ENCODE data around the gene ZNF683. TPM values are rescaled to one million over a fixed set of nuclear protein-coding genes. Genes with fewer than 3 reads are reported as not detected.
A peak's percentile ranks its signal among the peaks of the same experiment; 100 is the strongest.
"Not testable (repeated sequence)": the region's sequence is repeated elsewhere in the genome, so short reads cannot be mapped to it uniquely, and the experiment has no call there.

The ZNF683 gene
- total and polyA plus RNA-seq, 2 experiments from 2014 or later: not detected

DNA sequence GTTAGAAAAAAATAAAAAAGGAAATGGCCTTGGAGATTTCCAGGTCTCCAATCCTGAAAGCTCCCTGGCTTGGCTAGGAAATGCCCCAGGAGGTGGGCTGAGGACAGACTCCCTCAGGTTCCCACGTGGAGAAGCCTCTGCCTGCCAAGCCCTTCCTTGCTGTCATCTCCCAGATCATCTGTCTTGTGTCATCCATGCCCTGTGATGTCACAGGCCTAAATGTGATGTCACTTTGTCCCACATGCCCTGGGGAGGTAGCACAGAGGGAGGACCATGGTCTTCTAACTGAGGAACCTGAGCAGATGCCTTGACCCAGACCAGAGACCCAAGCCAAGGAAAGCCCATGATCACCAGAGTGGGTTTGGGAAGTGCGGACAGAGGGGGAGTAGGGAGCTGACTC lies 1.8 kb upstream of the ZNF683 start:
- not testable (repeated sequence) for H3K4me2 ChIP-seq, H3K27ac Mint-ChIP-seq
- H2AFZ ChIP-seq: peak overlapping the region; percentile 92; the same call in 1 of the 2 replicates

DNA sequence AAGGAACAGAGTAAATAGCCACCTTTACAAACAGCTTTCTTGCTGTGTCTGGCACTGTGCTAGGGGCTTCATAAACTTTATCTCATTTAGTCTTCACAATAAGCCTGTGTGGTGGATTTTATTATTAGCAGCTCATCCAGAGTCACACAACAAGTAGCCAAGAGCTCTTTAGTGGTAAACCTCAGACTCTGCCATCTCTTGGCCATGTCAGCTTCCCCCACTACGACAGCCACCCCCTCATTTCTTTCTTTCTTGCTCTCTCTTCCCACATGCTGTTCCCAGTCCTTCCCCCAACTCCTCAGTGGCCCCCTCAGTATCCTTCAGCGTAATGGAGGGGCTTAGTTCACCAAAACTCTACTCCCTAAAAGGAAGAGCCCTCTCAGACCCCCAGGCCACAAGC lies 1.2 kb upstream of the ZNF683 start:
- Histone ChIP-seq H3K4me3 (no peak overlapping the region), H3F3A (replicated peaks; ENCODE audit: low read depth) (no peaks in the 10 kb centered on the region), H3K9me2 (ENCODE audit: insufficient read depth) (no peaks in the 10 kb centered on the region), H2AFZ (peak overlapping the region; percentile 92; the same call in 1 of the 2 replicates), H3K36me3 (ENCODE audit: insufficient read depth) (no peaks in the 10 kb centered on the region), H4K20me1 (replicated peaks; ENCODE audit: insufficient read depth) (no peaks in the 10 kb centered on the region), H3K4me2 (no peak overlapping the region), H3K79me2 (replicated peaks; ENCODE audit: insufficient read depth) (no peaks in the 10 kb centered on the region), H3K27ac (ENCODE audit: low read depth) (no peak overlapping the region), H3K27me3 (ENCODE audit: insufficient read depth) (no peaks in the 10 kb centered on the region), H3K4me1 (ENCODE audit: insufficient read depth) (peaks cover 10% of the 10 kb centered on the region; the same call in 1 of the 2 replicates)
- no peak for ATAC-seq
- Mint-ChIP-seq H3K27me3 (ENCODE audit: insufficient read depth, low read depth, poor library complexity) (peaks cover 9% of the 10 kb centered on the region), H3K9me3 (no peaks in the 10 kb centered on the region), H3K36me3 (ENCODE audit: low read depth) (no peaks in the 10 kb centered on the region), H3K27ac (no peak overlapping the region), H3K4me1 (peaks cover 19% of the 10 kb centered on the region), H3K4me3 (no peak overlapping the region; the same call in 2 of the 3 replicates)
- DNase-seq (ENCODE audit: low spot score): no peak
- TF ChIP-seq ZNF114 (CRISPR knock-in tag; IDR thresholded peaks at IDR 0.05): no peak
- no peak for TF ChIP-seq EZH2phosphoT487 (IDR thresholded peaks at IDR 0.05; ENCODE audit: unreplicated experiment)
- no peak for TF ChIP-seq ZNF331 (CRISPR knock-in tag; IDR thresholded peaks at IDR 0.05; ENCODE audit: low read depth)
- TF ChIP-seq REST (IDR thresholded peaks at IDR 0.05; ENCODE audit: unreplicated experiment): no peak
- TF ChIP-seq POLR2AphosphoS5 (IDR thresholded peaks at IDR 0.05; ENCODE audit: low read depth): no peak
- TF ChIP-seq, protein P1, sequence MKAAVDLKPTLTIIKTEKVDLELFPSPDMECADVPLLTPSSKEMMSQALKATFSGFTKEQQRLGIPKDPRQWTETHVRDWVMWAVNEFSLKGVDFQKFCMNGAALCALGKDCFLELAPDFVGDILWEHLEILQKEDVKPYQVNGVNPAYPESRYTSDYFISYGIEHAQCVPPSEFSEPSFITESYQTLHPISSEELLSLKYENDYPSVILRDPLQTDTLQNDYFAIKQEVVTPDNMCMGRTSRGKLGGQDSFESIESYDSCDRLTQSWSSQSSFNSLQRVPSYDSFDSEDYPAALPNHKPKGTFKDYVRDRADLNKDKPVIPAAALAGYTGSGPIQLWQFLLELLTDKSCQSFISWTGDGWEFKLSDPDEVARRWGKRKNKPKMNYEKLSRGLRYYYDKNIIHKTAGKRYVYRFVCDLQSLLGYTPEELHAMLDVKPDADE (IDR thresholded peaks at IDR 0.05): no peak
- TF ChIP-seq, protein P2, sequence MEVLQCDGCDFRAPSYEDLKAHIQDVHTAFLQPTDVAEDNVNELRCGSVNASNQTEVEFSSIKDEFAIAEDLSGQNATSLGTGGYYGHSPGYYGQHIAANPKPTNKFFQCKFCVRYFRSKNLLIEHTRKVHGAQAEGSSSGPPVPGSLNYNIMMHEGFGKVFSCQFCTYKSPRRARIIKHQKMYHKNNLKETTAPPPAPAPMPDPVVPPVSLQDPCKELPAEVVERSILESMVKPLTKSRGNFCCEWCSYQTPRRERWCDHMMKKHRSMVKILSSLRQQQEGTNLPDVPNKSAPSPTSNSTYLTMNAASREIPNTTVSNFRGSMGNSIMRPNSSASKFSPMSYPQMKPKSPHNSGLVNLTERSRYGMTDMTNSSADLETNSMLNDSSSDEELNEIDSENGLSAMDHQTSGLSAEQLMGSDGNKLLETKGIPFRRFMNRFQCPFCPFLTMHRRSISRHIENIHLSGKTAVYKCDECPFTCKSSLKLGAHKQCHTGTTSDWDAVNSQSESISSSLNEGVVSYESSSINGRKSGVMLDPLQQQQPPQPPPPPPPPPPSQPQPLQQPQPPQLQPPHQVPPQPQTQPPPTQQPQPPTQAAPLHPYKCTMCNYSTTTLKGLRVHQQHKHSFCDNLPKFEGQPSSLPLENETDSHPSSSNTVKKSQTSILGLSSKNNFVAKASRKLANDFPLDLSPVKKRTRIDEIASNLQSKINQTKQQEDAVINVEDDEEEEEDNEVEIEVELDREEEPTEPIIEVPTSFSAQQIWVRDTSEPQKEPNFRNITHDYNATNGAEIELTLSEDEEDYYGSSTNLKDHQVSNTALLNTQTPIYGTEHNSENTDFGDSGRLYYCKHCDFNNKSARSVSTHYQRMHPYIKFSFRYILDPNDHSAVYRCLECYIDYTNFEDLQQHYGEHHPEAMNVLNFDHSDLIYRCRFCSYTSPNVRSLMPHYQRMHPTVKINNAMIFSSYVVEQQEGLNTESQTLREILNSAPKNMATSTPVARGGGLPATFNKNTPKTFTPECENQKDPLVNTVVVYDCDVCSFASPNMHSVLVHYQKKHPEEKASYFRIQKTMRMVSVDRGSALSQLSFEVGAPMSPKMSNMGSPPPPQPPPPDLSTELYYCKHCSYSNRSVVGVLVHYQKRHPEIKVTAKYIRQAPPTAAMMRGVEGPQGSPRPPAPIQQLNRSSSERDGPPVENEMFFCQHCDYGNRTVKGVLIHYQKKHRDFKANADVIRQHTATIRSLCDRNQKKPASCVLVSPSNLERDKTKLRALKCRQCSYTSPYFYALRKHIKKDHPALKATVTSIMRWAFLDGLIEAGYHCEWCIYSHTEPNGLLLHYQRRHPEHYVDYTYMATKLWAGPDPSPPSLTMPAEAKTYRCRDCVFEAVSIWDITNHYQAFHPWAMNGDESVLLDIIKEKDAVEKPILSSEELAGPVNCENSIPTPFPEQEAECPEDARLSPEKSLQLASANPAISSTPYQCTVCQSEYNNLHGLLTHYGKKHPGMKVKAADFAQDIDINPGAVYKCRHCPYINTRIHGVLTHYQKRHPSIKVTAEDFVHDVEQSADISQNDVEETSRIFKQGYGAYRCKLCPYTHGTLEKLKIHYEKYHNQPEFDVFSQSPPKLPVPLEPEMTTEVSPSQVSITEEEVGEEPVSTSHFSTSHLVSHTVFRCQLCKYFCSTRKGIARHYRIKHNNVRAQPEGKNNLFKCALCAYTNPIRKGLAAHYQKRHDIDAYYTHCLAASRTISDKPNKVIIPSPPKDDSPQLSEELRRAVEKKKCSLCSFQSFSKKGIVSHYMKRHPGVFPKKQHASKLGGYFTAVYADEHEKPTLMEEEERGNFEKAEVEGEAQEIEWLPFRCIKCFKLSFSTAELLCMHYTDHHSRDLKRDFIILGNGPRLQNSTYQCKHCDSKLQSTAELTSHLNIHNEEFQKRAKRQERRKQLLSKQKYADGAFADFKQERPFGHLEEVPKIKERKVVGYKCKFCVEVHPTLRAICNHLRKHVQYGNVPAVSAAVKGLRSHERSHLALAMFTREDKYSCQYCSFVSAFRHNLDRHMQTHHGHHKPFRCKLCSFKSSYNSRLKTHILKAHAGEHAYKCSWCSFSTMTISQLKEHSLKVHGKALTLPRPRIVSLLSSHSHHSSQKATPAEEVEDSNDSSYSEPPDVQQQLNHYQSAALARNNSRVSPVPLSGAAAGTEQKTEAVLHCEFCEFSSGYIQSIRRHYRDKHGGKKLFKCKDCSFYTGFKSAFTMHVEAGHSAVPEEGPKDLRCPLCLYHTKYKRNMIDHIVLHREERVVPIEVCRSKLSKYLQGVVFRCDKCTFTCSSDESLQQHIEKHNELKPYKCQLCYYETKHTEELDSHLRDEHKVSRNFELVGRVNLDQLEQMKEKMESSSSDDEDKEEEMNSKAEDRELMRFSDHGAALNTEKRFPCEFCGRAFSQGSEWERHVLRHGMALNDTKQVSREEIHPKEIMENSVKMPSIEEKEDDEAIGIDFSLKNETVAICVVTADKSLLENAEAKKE (CRISPR knock-in tag; IDR thresholded peaks at IDR 0.05): no peak
- TF ChIP-seq CREB1 (CRISPR knock-in tag; IDR thresholded peaks at IDR 0.05; ENCODE audit: low read depth): no peak
- no peak for TF ChIP-seq EZH2 (IDR thresholded peaks at IDR 0.05; ENCODE audit: low read depth, unreplicated experiment)

More for the DNA sequence above, 1.8 kb upstream of the ZNF683 start:
- not testable (repeated sequence) for DNase-seq (ENCODE audit: low spot score); H3K4me3 Mint-ChIP-seq; H3K36me3 ChIP-seq (ENCODE audit: insufficient read depth); H4K20me1 ChIP-seq (replicated peaks; ENCODE audit: insufficient read depth); H3K79me2 ChIP-seq (replicated peaks; ENCODE audit: insufficient read depth); H3K9me2 ChIP-seq (ENCODE audit: insufficient read depth); H3K27me3 ChIP-seq (ENCODE audit: insufficient read depth); H3K27ac ChIP-seq (ENCODE audit: low read depth); H3K4me3 ChIP-seq; H3K9me3 Mint-ChIP-seq; H3F3A ChIP-seq (replicated peaks; ENCODE audit: low read depth); H3K36me3 Mint-ChIP-seq (ENCODE audit: low read depth); ATAC-seq; H3K27me3 Mint-ChIP-seq (ENCODE audit: insufficient read depth, low read depth, poor library complexity)
- peak; percentile 68 for TF ChIP-seq CREB1 (CRISPR knock-in tag; IDR thresholded peaks at IDR 0.05; ENCODE audit: low read depth)
- H3K4me1 ChIP-seq (ENCODE audit: insufficient read depth): peaks cover 10% of the 10 kb centered on the region; the same call in 1 of the 2 replicates
- peaks cover 19% of the 10 kb centered on the region for H3K4me1 Mint-ChIP-seq
